NT2/D1 (cell line): Measurements from ENCODE around the gene MT1B.

Experiments used
- SUZ12 ChIP-seq: IDR thresholded peaks from 2 replicates; pipeline ENCODE4 v1.6.1; 2011; ENCODE audit not compliant: insufficient read length, insufficient read depth; ENCODE audit errors: extremely low read depth
- YY1 ChIP-seq: IDR thresholded peaks from 2 replicates; pipeline ENCODE4 v1.6.1; 2011; ENCODE audit not compliant: insufficient read length, insufficient read depth

DNA sequence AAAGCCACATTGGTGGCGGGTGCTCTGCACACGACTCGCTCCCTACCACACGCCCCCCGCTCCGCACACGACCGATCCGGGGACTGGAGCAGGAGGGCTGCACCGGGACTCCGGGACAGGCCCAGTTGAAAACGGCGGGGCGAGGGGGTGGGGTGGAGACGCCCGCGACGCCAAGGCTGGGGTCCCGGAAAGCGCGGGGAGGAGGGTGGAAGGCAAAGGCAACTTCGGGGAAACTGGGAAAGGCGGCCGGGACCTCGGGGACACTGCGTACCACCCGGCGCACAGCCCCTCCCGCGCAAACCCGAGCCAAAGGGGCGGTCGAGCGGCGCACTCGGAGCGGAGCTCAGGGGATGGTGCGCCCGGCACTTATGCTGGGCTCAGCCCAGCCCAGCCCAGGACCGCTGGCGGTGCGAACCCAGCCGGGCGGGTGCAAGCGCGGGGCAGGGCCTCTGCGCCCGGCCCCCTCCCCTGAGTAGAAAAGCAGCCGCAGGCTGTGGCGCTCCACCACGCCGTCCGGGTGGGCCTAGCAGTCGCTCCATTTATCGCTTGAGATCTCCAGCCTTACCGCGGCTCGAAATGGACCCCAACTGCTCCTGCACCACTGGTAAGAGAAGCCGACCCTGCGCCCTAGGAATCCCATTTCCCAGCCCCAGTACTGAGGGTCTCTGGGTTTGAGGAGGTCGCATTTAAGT, 19.4 kb upstream of the MT1B start, which contains the start of gene MT1M:
- TF ChIP-seq YY1 = no peak
- no peak for TF ChIP-seq SUZ12
